Measurements from ENCODE around the gene SRP19.
A peak's percentile ranks its signal among the peaks of the same experiment; 100 is the strongest.
"Not testable (repeated sequence)": the region's sequence is repeated elsewhere in the genome, so short reads cannot be mapped to it uniquely, and the experiment has no call there.

Gene SRP19

GRCh38 chr5:112854651-112855050 is 6.4 kb upstream of the SRP19 start:
- Histone ChIP-seq H3K27ac (no peak overlapping the region), H3K4me3 (no peak overlapping the region)
- no peak for TF ChIP-seq CTCF (IDR thresholded peaks at IDR 0.05)
- no peak for DNase-seq (ENCODE audit: low spot score)

DNA sequence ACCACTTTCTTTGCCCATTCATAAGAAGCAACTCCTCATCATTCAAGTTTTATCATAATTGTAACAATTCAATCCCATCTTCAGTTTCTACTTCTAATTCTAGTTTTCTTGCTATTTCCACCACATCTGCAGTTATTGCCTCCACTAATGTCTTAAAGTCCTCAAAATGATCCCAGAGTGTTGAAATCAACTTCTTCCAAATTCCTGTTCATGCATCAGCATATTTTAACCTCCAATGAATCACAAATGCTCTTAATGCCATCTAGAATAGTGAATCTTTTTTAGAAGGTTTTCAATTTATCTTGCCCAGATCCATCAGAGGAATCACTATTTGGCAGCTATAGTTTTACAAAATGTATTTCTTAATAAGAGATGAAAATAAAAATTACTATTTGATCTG is 3.2 kb upstream of the SRP19 start:
- H3K27ac ChIP-seq = no peak overlapping the region
- no peak overlapping the region for H3K4me3 ChIP-seq
- DNase-seq (ENCODE audit: low spot score) = no peak
- TF ChIP-seq CTCF (IDR thresholded peaks at IDR 0.05) = no peak

DNA sequence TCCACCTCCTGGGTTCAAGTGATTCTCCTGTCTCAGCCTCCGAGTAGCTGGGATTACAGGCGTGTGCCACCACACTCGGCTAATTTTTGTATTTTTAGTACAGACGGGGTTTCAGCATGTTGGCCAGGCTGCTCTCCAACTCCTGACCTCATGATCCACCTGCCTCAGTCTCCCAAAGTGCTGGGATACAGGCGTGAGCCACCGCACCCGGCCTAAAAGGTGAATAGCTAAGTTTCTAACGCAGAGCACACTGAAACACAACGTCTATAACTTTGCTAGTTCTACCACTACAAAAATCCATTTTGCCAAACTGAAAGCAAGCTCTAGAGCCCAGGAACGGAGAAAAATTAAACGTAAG is 537 bp upstream of the SRP19 start:
- H3K27ac ChIP-seq = peak overlapping the region; percentile 74 to 78
- DNase-seq (ENCODE audit: low spot score) = not testable (repeated sequence)
- peak overlapping the region; percentile 82 for H3K4me3 ChIP-seq

DNA sequence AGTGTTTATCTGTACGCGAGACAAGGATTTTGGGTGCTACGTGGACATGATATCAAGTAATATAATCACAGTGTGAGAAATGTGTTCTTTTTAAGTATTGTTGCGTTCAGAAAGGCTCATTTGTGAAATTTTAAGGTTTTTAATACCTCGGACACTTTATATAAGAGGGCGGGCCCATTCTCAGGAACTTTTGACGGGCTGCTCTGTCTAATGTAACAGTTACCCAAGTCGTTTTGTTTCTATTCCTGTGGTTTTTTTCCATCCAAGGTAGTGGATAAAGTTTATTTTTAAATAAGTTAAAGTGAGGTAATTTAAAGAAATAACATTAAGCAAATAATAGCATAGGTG is 525 bp downstream of the SRP19 start:
- Histone ChIP-seq H3K27ac (peak overlapping the region; percentile 74 to 78), H3K4me3 (peak overlapping the region; percentile 82)
- TF ChIP-seq CTCF (IDR thresholded peaks at IDR 0.05) = no peak
- DNase-seq (ENCODE audit: low spot score) = no peak

GRCh38 chr5:112862085-112862484 is 998 bp downstream of the SRP19 start:
- Histone ChIP-seq H3K4me3 (peak overlapping the region; percentile 82), H3K27ac (no peak overlapping the region)
- DNase-seq (ENCODE audit: low spot score) = no peak
- no peak for TF ChIP-seq CTCF (IDR thresholded peaks at IDR 0.05)

- Histone ChIP-seq H3K27ac (no peak overlapping the region), H3K4me3 (peak overlapping the region; percentile 1)
- TF ChIP-seq CTCF (IDR thresholded peaks at IDR 0.05) = no peak
- no peak for DNase-seq (ENCODE audit: low spot score)
Measured at GRCh38 chr5:112863549-112863948, 2.5 kb downstream of the SRP19 start.

DNA sequence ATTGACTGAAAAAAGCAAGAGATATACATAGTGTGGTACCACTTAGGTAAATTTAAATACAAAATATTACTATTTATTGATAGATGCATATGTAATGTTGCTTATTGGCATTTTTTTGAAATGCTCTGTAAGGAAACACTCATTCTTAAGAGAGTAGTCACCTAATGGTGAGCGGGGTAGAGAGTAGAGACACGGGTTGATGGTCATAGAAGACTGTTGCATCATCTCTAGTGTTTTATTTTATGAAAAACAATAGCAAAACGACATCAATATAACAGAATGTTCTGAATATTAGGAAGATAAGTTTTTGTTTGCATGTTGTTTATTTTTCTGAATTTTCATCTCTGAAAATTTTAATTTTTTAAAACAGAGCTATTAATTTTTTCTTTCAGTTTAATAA is 4.0 kb downstream of the SRP19 start:
- no peak for TF ChIP-seq CTCF (IDR thresholded peaks at IDR 0.05)
- Histone ChIP-seq H3K4me3 (no peak overlapping the region), H3K27ac (no peak overlapping the region)
- DNase-seq (ENCODE audit: low spot score) = no peak

- no peak overlapping the region for H3K4me3 ChIP-seq
- TF ChIP-seq CTCF (IDR thresholded peaks at IDR 0.05) = no peak
- no peak overlapping the region for H3K27ac ChIP-seq
- no peak for DNase-seq (ENCODE audit: low spot score)
Measured at GRCh38 chr5:112866739-112867138, 5.7 kb downstream of the SRP19 start.
